ENCODE measurements around the gene IFIH1. TPM values are rescaled to one million over a fixed set of nuclear protein-coding genes. Genes with fewer than 3 reads are reported as not detected.

The IFIH1 gene
- polyA plus RNA-seq, 1 of the 3 experiments (the other 2 are of a cell fraction), result 1.0 TPM

GRCh38 chr2:162267996-162268395 is 50.5 kb downstream of the IFIH1 start:
- Histone ChIP-seq H3K9me2 (no peaks in the 10 kb centered on the region), H3K27me3 (ENCODE audit: insufficient read depth) (no peaks in the 10 kb centered on the region), H3F3A (replicated peaks; ENCODE audit: insufficient read depth) (no peaks in the 10 kb centered on the region), H3K4me3 (ENCODE audit: low read depth in 2 of 2, low read length in 1 of 2) (no peak overlapping the region), H3K9ac (no peak overlapping the region), H3K4me1 (ENCODE audit: control insufficient read depth in 1 of 2, insufficient read depth in 2 of 2, low read depth in 1 of 2, low read length in 1 of 2) (no peaks in the 10 kb centered on the region), H4K20me1 (ENCODE audit: insufficient read depth) (no peaks in the 10 kb centered on the region), H3K36me3 (replicated peaks in 1 of 2; ENCODE audit: control insufficient read depth in 1 of 2, insufficient read depth in 2 of 2, low read length in 1 of 2) (no peaks in the 10 kb centered on the region), H3K79me2 (ENCODE audit: insufficient read depth) (no peaks in the 10 kb centered on the region), H3K4me2 (no peak overlapping the region), H2AFZ (ENCODE audit: low read depth) (no peak overlapping the region), H3K27ac (ENCODE audit: low read depth in 2 of 2, low read length in 1 of 2) (no peak overlapping the region), H3K9me3 (no peaks in the 10 kb centered on the region)
- TF ChIP-seq, protein P1, sequence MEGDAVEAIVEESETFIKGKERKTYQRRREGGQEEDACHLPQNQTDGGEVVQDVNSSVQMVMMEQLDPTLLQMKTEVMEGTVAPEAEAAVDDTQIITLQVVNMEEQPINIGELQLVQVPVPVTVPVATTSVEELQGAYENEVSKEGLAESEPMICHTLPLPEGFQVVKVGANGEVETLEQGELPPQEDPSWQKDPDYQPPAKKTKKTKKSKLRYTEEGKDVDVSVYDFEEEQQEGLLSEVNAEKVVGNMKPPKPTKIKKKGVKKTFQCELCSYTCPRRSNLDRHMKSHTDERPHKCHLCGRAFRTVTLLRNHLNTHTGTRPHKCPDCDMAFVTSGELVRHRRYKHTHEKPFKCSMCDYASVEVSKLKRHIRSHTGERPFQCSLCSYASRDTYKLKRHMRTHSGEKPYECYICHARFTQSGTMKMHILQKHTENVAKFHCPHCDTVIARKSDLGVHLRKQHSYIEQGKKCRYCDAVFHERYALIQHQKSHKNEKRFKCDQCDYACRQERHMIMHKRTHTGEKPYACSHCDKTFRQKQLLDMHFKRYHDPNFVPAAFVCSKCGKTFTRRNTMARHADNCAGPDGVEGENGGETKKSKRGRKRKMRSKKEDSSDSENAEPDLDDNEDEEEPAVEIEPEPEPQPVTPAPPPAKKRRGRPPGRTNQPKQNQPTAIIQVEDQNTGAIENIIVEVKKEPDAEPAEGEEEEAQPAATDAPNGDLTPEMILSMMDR (IDR thresholded peaks at IDR 0.05), result no peak
- TF ChIP-seq YY1 (IDR thresholded peaks at IDR 0.05; ENCODE audit: low read depth), result no peak
- DNase-seq, result no peak
- CTCF ChIA-PET, result interaction anchor here (0.6 kb wide), 1 partner anchor 16 kb away, joined by 3 read pairs; no protein-coding TSS in a partner anchor
- POLR2A ChIA-PET, result no interaction called here
- 71% methylated on average over 1 of the region's 1 CpG for WGBS (ENCODE audit: low lambda C conversion rate)

GRCh38 chr2:162267496-162267895 is 51.0 kb downstream of the IFIH1 start:
- H3K4me3 ChIP-seq (ENCODE audit: low read depth in 2 of 2, low read length in 1 of 2), result no peak overlapping the region
- no peaks in the 10 kb centered on the region for H3K79me2 ChIP-seq (ENCODE audit: insufficient read depth)
- no peaks in the 10 kb centered on the region for H4K20me1 ChIP-seq (ENCODE audit: insufficient read depth)
- no peak overlapping the region for H2AFZ ChIP-seq (ENCODE audit: low read depth)
- no peaks in the 10 kb centered on the region for H3K9me3 ChIP-seq
- no peaks in the 10 kb centered on the region for H3K4me1 ChIP-seq (ENCODE audit: control insufficient read depth in 1 of 2, insufficient read depth in 2 of 2, low read depth in 1 of 2, low read length in 1 of 2)
- no peak overlapping the region for H3K27ac ChIP-seq (ENCODE audit: low read depth in 2 of 2, low read length in 1 of 2)
- CTCF ChIA-PET, result interaction anchor here (0.6 kb wide), 1 partner anchor 15 kb away, joined by 3 read pairs; no protein-coding TSS in a partner anchor
- no peak overlapping the region for H3K9ac ChIP-seq
- no peaks in the 10 kb centered on the region for H3K9me2 ChIP-seq
- H3K36me3 ChIP-seq (replicated peaks in 1 of 2; ENCODE audit: control insufficient read depth in 1 of 2, insufficient read depth in 2 of 2, low read length in 1 of 2), result no peaks in the 10 kb centered on the region
- H3K27me3 ChIP-seq (ENCODE audit: insufficient read depth), result no peaks in the 10 kb centered on the region
- TF ChIP-seq SMC3 (IDR thresholded peaks at IDR 0.05; ENCODE audit: low read depth, low read length) (no peak), ZBTB33 (IDR thresholded peaks at IDR 0.05; ENCODE audit: borderline replicate concordance, low read depth) (no peak), ELF1 (IDR thresholded peaks at IDR 0.05) (no peak), POLR2AphosphoS5 (IDR thresholded peaks at IDR 0.05; ENCODE audit: low read depth, low read length) (no peak), RFX5 (IDR thresholded peaks at IDR 0.05; ENCODE audit: low read length) (no peak), RCOR1 (IDR thresholded peaks at IDR 0.05; ENCODE audit: low read length) (no peak), TEAD4 (IDR thresholded peaks at IDR 0.05; ENCODE audit: borderline replicate concordance, insufficient read depth) (no peak), MXI1 (IDR thresholded peaks at IDR 0.05; ENCODE audit: low read depth, low read length) (no peak), NFIC (IDR thresholded peaks at IDR 0.05; ENCODE audit: borderline replicate concordance) (no peak), FOXM1 (IDR thresholded peaks at IDR 0.05; ENCODE audit: low read depth) (no peak), GABPA (IDR thresholded peaks at IDR 0.05; ENCODE audit: low read depth) (no peak)
- TF ChIP-seq, protein P2, sequence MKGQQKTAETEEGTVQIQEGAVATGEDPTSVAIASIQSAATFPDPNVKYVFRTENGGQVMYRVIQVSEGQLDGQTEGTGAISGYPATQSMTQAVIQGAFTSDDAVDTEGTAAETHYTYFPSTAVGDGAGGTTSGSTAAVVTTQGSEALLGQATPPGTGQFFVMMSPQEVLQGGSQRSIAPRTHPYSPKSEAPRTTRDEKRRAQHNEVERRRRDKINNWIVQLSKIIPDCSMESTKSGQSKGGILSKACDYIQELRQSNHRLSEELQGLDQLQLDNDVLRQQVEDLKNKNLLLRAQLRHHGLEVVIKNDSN (IDR thresholded peaks at IDR 0.05; ENCODE audit: borderline replicate concordance, low read depth), result no peak
- TF ChIP-seq, protein P1 (IDR thresholded peaks at IDR 0.05), result no peak
- no peaks in the 10 kb centered on the region for H3F3A ChIP-seq (replicated peaks; ENCODE audit: insufficient read depth)
- DNase-seq, result no peak
- 88% methylated on average over 5 of the region's 5 CpGs for WGBS (ENCODE audit: low lambda C conversion rate)
- H3K4me2 ChIP-seq, result no peak overlapping the region
- POLR2A ChIA-PET, result no interaction called here

Data from SK-N-SH (cell line).